Glomerular visceral epithelial cell (primary cell): Measurements from ENCODE around the gene POLN.

ENCODE experiments used
- DNase-seq: peaks from one replicate; pipeline ENCODE4 v3.0.0-alpha.2; 2016; ENCODE audit errors: extremely low spot score

Gene POLN

GRCh38 chr4:2241410-2242353 is at the start of gene POLN, which contains the start of gene HAUS3:
Gene POLN (minus strand): TSS chr4:2242121. CDS start chr4:2229231, 12,890 bp downstream.
Gene HAUS3 (minus strand): TSS chr4:2242121. CDS start chr4:2240946, 1,175 bp downstream.
- peak; percentile 99 for DNase-seq

- DNase-seq: no peak
These were observed 49.2 kb upstream of the POLN start for GRCh38 chr4:2290974-2291704.

GRCh38 chr4:2290488-2290887 is 48.6 kb upstream of the POLN start:
- DNase-seq: no peak

- no peak for DNase-seq
These were observed 48.0 kb upstream of the POLN start for GRCh38 chr4:2289955-2290333.

GRCh38 chr4:2289311-2289954 is 47.5 kb upstream of the POLN start:
- no peak for DNase-seq

GRCh38 chr4:2288051-2288541 is 46.2 kb upstream of the POLN start:
- no peak for DNase-seq

- DNase-seq: no peak
These were observed 45.6 kb upstream of the POLN start for GRCh38 chr4:2287594-2287915.

- no peak for DNase-seq
These were observed 45.1 kb upstream of the POLN start for GRCh38 chr4:2286904-2287593.

GRCh38 chr4:2285613-2286381 is 43.9 kb upstream of the POLN start:
- no peak for DNase-seq

GRCh38 chr4:2284934-2285612 is 43.2 kb upstream of the POLN start:
- DNase-seq: peak; percentile 37

GRCh38 chr4:2284161-2284933 is 42.4 kb upstream of the POLN start:
- DNase-seq: no peak

- no peak for DNase-seq
These were observed 41.3 kb upstream of the POLN start for GRCh38 chr4:2283199-2283711.

- no peak for DNase-seq
These were observed 39.8 kb upstream of the POLN start for GRCh38 chr4:2281575-2282343.

GRCh38 chr4:2280531-2281300 is 38.8 kb upstream of the POLN start:
- no peak for DNase-seq

- no peak for DNase-seq
These were observed 36.0 kb upstream of the POLN start for GRCh38 chr4:2277956-2278355.

GRCh38 chr4:2276581-2277325 is 34.8 kb upstream of the POLN start:
- no peak for DNase-seq
